Suprapubic skin (tissue), 4 donors: Measurements from ENCODE around the gene SIGLEC8.

Experiments used
- POLR2A ChIP-seq, 2 donors: fragments of 450-650 bp; IDR thresholded peaks; one replicate each; pipeline ENCODE4 v1.6.1; 2017; ENCODE audit warnings: antibody characterized with exemption in 2 of 2, mild to moderate bottlenecking in 2 of 2, moderate library complexity in 2 of 2
- POLR2AphosphoS5 ChIP-seq, 3 donors: sonication (generic); formaldehyde crosslinking; IDR thresholded peaks; one replicate each; pipeline ENCODE4 v1.6.1; 2017; ENCODE audit warnings: antibody characterized with exemption in 3 of 3
- TF ChIP-seq, protein P1 (sequence below), 2 donors: fragments of 200-600 bp in 1 of 2; fragments of 450-650 bp in 1 of 2; sonication (generic) in 1 of 2; IDR thresholded peaks; one replicate each; pipeline ENCODE4 v1.5.1; 2016 to 2019; ENCODE audit warnings: antibody characterized with exemption in 2 of 2, mild to moderate bottlenecking in 1 of 2, moderate library complexity in 1 of 2

DNA sequence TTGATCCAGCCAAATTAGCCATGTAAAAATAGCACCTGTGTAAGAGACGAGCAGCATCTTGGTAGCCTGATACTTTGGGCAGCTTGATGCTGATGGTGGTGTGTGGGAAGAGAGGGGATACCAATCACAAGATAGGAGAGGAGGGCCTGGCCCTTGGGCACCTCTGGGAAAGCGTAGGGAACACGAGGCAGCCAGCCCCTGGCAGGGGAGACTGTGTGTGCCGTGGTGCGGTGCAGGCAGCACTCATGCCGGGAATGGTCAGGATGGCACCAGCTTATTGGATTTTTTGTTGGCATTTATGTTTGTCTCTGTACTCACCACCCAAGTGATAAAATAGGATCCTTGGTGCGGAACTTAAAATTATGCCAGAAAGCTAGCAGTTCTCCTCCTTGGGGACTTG, 10.2 kb downstream of the SIGLEC8 start:
- TF ChIP-seq, protein P1, sequence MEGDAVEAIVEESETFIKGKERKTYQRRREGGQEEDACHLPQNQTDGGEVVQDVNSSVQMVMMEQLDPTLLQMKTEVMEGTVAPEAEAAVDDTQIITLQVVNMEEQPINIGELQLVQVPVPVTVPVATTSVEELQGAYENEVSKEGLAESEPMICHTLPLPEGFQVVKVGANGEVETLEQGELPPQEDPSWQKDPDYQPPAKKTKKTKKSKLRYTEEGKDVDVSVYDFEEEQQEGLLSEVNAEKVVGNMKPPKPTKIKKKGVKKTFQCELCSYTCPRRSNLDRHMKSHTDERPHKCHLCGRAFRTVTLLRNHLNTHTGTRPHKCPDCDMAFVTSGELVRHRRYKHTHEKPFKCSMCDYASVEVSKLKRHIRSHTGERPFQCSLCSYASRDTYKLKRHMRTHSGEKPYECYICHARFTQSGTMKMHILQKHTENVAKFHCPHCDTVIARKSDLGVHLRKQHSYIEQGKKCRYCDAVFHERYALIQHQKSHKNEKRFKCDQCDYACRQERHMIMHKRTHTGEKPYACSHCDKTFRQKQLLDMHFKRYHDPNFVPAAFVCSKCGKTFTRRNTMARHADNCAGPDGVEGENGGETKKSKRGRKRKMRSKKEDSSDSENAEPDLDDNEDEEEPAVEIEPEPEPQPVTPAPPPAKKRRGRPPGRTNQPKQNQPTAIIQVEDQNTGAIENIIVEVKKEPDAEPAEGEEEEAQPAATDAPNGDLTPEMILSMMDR (IDR thresholded peaks at IDR 0.05), result no peak
- no peak for TF ChIP-seq POLR2AphosphoS5 (IDR thresholded peaks at IDR 0.05)
- no peak for TF ChIP-seq POLR2A (IDR thresholded peaks at IDR 0.05)
